Left ventricle myocardium inferior (tissue), 1 donor: ENCODE data around the gene CAPN6. TPM values are rescaled to one million over a fixed set of nuclear protein-coding genes. Genes with fewer than 3 reads are reported as not detected.

Experiments used
- DNase-seq: peaks from one replicate; pipeline ENCODE4 v3.0.0-alpha.2; 2020
- H3K27ac ChIP-seq: fragments of 200-600 bp; replicated peaks from 2 replicates; pipeline ENCODE4 v1.8.0; 2021
- H3K27me3 ChIP-seq: fragments of 200-600 bp; 2 replicates; pipeline ENCODE4 v1.8.0; 2021; ENCODE audit warnings: low read depth
- H3K36me3 ChIP-seq: fragments of 200-600 bp; 2 replicates; pipeline ENCODE4 v1.8.0; 2021
- H3K4me1 ChIP-seq: fragments of 200-600 bp; 2 replicates; pipeline ENCODE4 v1.8.0; 2021
- H3K4me3 ChIP-seq: fragments of 200-600 bp; 2 replicates; pipeline ENCODE4 v1.8.0; 2021; ENCODE audit warnings: mild to moderate bottlenecking, moderate library complexity
- H3K9me3 ChIP-seq: fragments of 200-600 bp; replicated peaks from 2 replicates; pipeline ENCODE4 v1.8.0; 2021
- CTCF ChIP-seq: fragments of 200-600 bp; IDR thresholded peaks from 2 replicates; pipeline ENCODE4 v1.8.0; 2021; ENCODE audit warnings: antibody characterized with exemption, mild to moderate bottlenecking, borderline replicate concordance
- intact Hi-C: fragments of 100-400 bp; cut with micrococcal nuclease; formaldehyde crosslinking; loops from one replicate; pipeline ENCODE4 v1.11.0; 2022
- total RNA-seq: library from RNA; stranded (reverse); fragmentation: NEBNext Ultra II Directional; extraction: Animal tissue kit (Norgen Biotek cat#: 25700); gene quantifications from one replicate; pipeline ENCODE4 v1.2.1, GENCODE V29; 2021
- donor health status: DM: no; HTN: yes; CAD: no; lungs with severe emphysema.

The CAPN6 gene
- total RNA-seq, 1 donor from 2014 or later: not detected

DNA sequence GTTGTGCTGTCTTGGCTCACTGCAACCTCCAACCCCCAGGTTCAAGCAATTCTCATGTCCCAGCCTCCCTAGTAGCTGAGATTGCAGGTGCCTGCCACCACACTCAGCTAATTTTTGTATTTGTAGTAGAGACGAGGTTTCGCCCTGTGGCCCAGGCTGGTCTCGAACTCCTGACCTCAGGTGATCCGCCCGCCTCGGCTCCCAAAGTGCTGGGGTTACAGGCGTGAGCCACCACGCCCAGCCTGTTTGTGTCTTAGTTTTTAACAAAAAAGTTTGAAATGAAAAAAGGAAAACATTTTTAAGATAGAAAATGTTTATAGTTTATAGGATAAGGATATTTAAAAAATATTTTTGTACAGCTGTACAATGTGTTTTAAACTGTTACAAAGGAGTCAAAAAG, 62.4 kb downstream of the CAPN6 start:
- intact Hi-C loops: no loop called here

DNA sequence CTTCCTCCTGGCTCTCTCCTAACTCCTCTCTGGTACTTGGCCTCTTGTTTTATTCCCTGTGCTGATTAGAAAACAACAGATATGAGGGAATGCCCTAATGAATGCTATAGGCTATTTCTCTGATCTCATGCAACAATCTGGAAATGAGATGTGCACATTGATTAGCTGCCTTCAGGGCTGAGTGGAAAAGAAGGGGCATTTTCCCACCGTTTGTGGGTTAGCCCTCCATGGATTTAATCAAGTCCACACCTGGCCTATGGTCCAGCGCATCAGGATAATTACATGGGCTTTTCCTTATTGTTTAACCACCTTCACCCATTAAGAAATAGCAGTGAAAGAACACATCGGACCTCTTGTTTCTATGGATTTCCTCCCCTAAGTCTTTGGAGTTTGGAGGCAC, 70.0 kb downstream of the CAPN6 start:
- DNase-seq: no peak
- H3K9me3 ChIP-seq: no peaks in the 10 kb centered on the region

More for the DNA sequence above, 62.4 kb downstream of the CAPN6 start:
- TF ChIP-seq CTCF: no peak
- Histone ChIP-seq H3K4me3 (no peak overlapping the region), H3K27ac (no peak overlapping the region), H3K36me3 (no peaks in the 10 kb centered on the region), H3K9me3 (no peaks in the 10 kb centered on the region), H3K27me3 (no peaks in the 10 kb centered on the region), H3K4me1 (no peaks in the 10 kb centered on the region)
- DNase-seq: no peak

GRCh38 chrX:111199505-111199904, 70.8 kb downstream of the CAPN6 start:
- H3K4me3 ChIP-seq: no peak overlapping the region
- no peak overlapping the region for H3K27ac ChIP-seq
- no peak for TF ChIP-seq CTCF
- DNase-seq: no peak
- no peaks in the 10 kb centered on the region for H3K27me3 ChIP-seq
- no peaks in the 10 kb centered on the region for H3K9me3 ChIP-seq
- no peaks in the 10 kb centered on the region for H3K36me3 ChIP-seq
- H3K4me1 ChIP-seq: no peaks in the 10 kb centered on the region
- intact Hi-C loops: no loop called here

More for the DNA sequence above, 70.0 kb downstream of the CAPN6 start:
- intact Hi-C loops: no loop called here
- no peaks in the 10 kb centered on the region for H3K36me3 ChIP-seq
- H3K27me3 ChIP-seq: no peaks in the 10 kb centered on the region
- H3K4me1 ChIP-seq: no peaks in the 10 kb centered on the region
- H3K27ac ChIP-seq: no peak overlapping the region
- no peak overlapping the region for H3K4me3 ChIP-seq
- no peak for TF ChIP-seq CTCF

Other genes starting within 250 kb of the CAPN6 start
- gene PAK3, start 174.3 kb downstream of the CAPN6 start, total RNA-seq: 0.27 TPM
- 0.05 TPM for gene DCX, start 141.7 kb upstream of the CAPN6 start, total RNA-seq
- not detected for gene SERTM2, start 241.2 kb upstream of the CAPN6 start, total RNA-seq